GM23338 (cell line): ENCODE results near the gene CTXND2. TPM values are rescaled to one million over a fixed set of nuclear protein-coding genes. Genes with fewer than 3 reads are reported as not detected.
"Not testable (repeated sequence)": the region's sequence is repeated elsewhere in the genome, so short reads cannot be mapped to it uniquely, and the experiment has no call there.

Source experiments
- ATAC-seq: fragments of 200-7000 bp; cut with Tn5 transposase; 3 replicates; pipeline ENCODE4 v1.9.1; 2020
- DNase-seq: peaks from one replicate; pipeline ENCODE4 v3.0.0-alpha.2; 2015; ENCODE audit warnings: low spot score
- H2AFZ ChIP-seq: fragments of 200-600 bp; sonication (generic); 2 replicates; pipeline ENCODE4 v1.8.0; 2016; ENCODE audit warnings: antibody characterized with exemption, mild to moderate bottlenecking, moderate library complexity
- H3F3A ChIP-seq: fragments of 200-600 bp; sonication (generic); replicated peaks from 2 replicates; pipeline ENCODE4 v1.8.0; 2017; ENCODE audit warnings: antibody characterized with exemption, mixed run types, low read depth
- H3K27ac ChIP-seq: fragments of 200-600 bp; sonication (generic); 2 replicates; pipeline ENCODE4 v1.6.1; 2016; ENCODE audit warnings: low read depth
- H3K27me3 ChIP-seq: fragments of 200-600 bp; sonication (generic); 2 replicates; pipeline ENCODE4 v1.8.0; 2016; ENCODE audit warnings: mild to moderate bottlenecking, mixed run types, moderate library complexity; ENCODE audit not compliant: insufficient read depth
- H3K36me3 ChIP-seq: fragments of 200-600 bp; sonication (generic); 2 replicates; pipeline ENCODE4 v1.8.0; 2016; ENCODE audit warnings: mild to moderate bottlenecking; ENCODE audit not compliant: insufficient read depth
- H3K4me1 ChIP-seq: fragments of 200-600 bp; sonication (generic); 2 replicates; pipeline ENCODE4 v1.8.0; 2016; ENCODE audit warnings: mild to moderate bottlenecking, moderate library complexity; ENCODE audit not compliant: insufficient read depth
- H3K4me2 ChIP-seq: fragments of 200-600 bp; sonication (generic); 2 replicates; pipeline ENCODE4 v1.7.1; 2017; ENCODE audit warnings: mixed run types
- H3K4me3 ChIP-seq: fragments of 200-600 bp; sonication (generic); 2 replicates; pipeline ENCODE4 v1.6.1; 2016; ENCODE audit warnings: mixed run types
- H3K79me2 ChIP-seq: fragments of 200-600 bp; sonication (generic); replicated peaks from 2 replicates; pipeline ENCODE4 v1.8.0; 2017; ENCODE audit warnings: mild to moderate bottlenecking; ENCODE audit not compliant: insufficient read depth
- H3K9me2 ChIP-seq: fragments of 200-600 bp; sonication (generic); 2 replicates; pipeline ENCODE4 v1.8.0; 2017; ENCODE audit not compliant: insufficient read depth
- H4K20me1 ChIP-seq: fragments of 200-600 bp; sonication (generic); replicated peaks from 2 replicates; pipeline ENCODE4 v1.8.0; 2017; ENCODE audit warnings: mild to moderate bottlenecking; ENCODE audit not compliant: insufficient read depth
- H3K27ac Mint-ChIP-seq: 2 replicates; pipeline ENCODE4 v1.8.0; 2020; ENCODE audit warnings: inconsistent platforms, mild to moderate bottlenecking, moderate library complexity, mixed read lengths
- H3K27me3 Mint-ChIP-seq: 3 replicates; pipeline ENCODE4 v1.8.0; 2022; ENCODE audit warnings: low read depth, mild to moderate bottlenecking, moderate library complexity, mixed read lengths, inconsistent platforms; ENCODE audit not compliant: insufficient read depth, poor library complexity
- H3K36me3 Mint-ChIP-seq: 3 replicates; pipeline ENCODE4 v1.8.0; 2021; ENCODE audit warnings: low read depth, mild to moderate bottlenecking, inconsistent platforms, moderate library complexity, mixed read lengths
- H3K4me1 Mint-ChIP-seq: 3 replicates; pipeline ENCODE4 v1.8.0; 2020; ENCODE audit warnings: mild to moderate bottlenecking, inconsistent platforms, mixed read lengths
- H3K4me3 Mint-ChIP-seq: 3 replicates; pipeline ENCODE4 v1.8.0; 2021; ENCODE audit warnings: moderate library complexity, mild to moderate bottlenecking, inconsistent platforms, mixed read lengths
- H3K9me3 Mint-ChIP-seq: 3 replicates; pipeline ENCODE4 v1.8.0; 2020; ENCODE audit warnings: moderate library complexity, mild to moderate bottlenecking, inconsistent platforms, mixed read lengths
- ETS1 ChIP-seq: IDR thresholded peaks from 2 replicates; pipeline ENCODE4 v1.6.1; 2016; ENCODE audit warnings: antibody characterized with exemption
- EZH2 ChIP-seq: fragments of 200-600 bp; sonication (generic); IDR thresholded peaks from one replicate; pipeline ENCODE4 v1.8.0; 2017; ENCODE audit warnings: antibody characterized with exemption, mild to moderate bottlenecking, low read depth; ENCODE audit not compliant: unreplicated experiment
- JUNB ChIP-seq: IDR thresholded peaks from one replicate; pipeline ENCODE4 v1.6.1; 2016; ENCODE audit warnings: antibody characterized with exemption; ENCODE audit not compliant: unreplicated experiment
- NANOG ChIP-seq: IDR thresholded peaks from 2 replicates; pipeline ENCODE4 v1.6.1; 2016; ENCODE audit warnings: antibody characterized with exemption, borderline replicate concordance
- POLR2AphosphoS5 ChIP-seq: IDR thresholded peaks from 2 replicates; pipeline ENCODE4 v1.6.1; 2016; ENCODE audit warnings: antibody characterized with exemption, low read depth
- REST ChIP-seq: IDR thresholded peaks from one replicate; pipeline ENCODE4 v1.6.1; 2018; ENCODE audit warnings: antibody characterized with exemption; ENCODE audit not compliant: unreplicated experiment
- STAT1 ChIP-seq: IDR thresholded peaks from one replicate; pipeline ENCODE4 v1.6.1; 2016; ENCODE audit warnings: antibody characterized with exemption; ENCODE audit not compliant: unreplicated experiment
- ZNF114 ChIP-seq: fragments of 250-450 bp; sonication (Bioruptor Pico); IDR thresholded peaks from 2 replicates; pipeline ENCODE4 v1.5.0; 2020; ENCODE audit warnings: mild to moderate bottlenecking, moderate library complexity
- ZNF462 ChIP-seq: fragments of 250-450 bp; sonication (Bioruptor Pico); IDR thresholded peaks from 2 replicates; pipeline ENCODE4 v1.5.0; 2020; ENCODE audit warnings: mild to moderate bottlenecking, moderate library complexity
- polyA plus RNA-seq: library from polyadenylated mRNA; unstranded; fragments of >200 nt; fragmentation: Nextera tagmentation; extraction: Ambion mirVana; gene quantifications from 2 replicates; pipeline ENCODE4 v1.2.1, GENCODE V29; 2016
- total RNA-seq: library from RNA; depleted of rRNA; stranded (reverse); fragments of >200 nt; shearing (Covaris generic); gene quantifications from 2 replicates; pipeline ENCODE4 v1.2.3, GENCODE V29; 2014
- TF ChIP-seq, protein P1 (sequence below), 2 experiments: fragments of 200-600 bp in 1 of 2; sonication (generic) in 1 of 2; conservative IDR thresholded peaks; 2 replicates each; pipeline versions ENCODE4 v1.5.1 to v1.6.1; 2016 to 2017; ENCODE audit warnings: antibody characterized with exemption in 2 of 2, low read depth in 2 of 2, mild to moderate bottlenecking in 2 of 2, moderate library complexity in 1 of 2

The CTXND2 gene
- total and polyA plus RNA-seq, 2 experiments from 2014 or later, result not detected

- not testable (repeated sequence) for H3K9me3 Mint-ChIP-seq
Observed at GRCh38 chr1:150840850-150841249, 46.1 kb upstream of the CTXND2 start.

DNA sequence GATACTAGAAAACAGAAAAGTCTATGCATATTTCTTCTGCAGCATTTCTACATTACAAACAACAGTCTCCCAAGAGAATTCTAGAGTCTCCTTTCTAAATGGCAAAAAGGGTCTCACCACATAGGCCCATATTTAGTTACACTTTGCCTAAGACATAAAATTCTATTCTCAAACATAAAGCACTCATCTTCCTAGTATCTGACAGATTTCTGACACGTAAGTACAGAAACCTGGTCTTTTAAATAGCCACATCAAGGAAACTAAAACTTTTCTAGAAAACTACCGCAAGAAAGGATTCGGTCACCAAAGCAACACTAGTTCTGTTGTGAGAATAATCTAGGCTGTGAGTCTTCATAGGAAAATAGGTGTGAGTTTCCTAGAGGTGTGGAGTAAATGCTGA, 45.3 kb upstream of the CTXND2 start:
- no peak for ATAC-seq
- H3K4me3 ChIP-seq, result no peak overlapping the region
- DNase-seq, result no peak
- Mint-ChIP-seq H3K36me3 (peaks cover 5% of the 10 kb centered on the region; the same call in 2 of the 3 replicates), H3K27ac (no peak overlapping the region), H3K4me1 (peaks cover 10% of the 10 kb centered on the region; the same call in 2 of the 3 replicates), H3K4me3 (no peak overlapping the region), H3K27me3 (no peaks in the 10 kb centered on the region), H3K9me3 (no peaks in the 10 kb centered on the region)
- peaks cover 7% of the 10 kb centered on the region; the same call in 1 of the 2 replicates for H3K36me3 ChIP-seq
- H2AFZ ChIP-seq, result no peak overlapping the region
- peak overlapping the region; percentile 28; the same call in 1 of the 2 replicates for H3K27ac ChIP-seq
- H3K9me2 ChIP-seq, result no peaks in the 10 kb centered on the region
- H3F3A ChIP-seq, result no peaks in the 10 kb centered on the region
- no peaks in the 10 kb centered on the region for H3K79me2 ChIP-seq
- peaks cover 11% of the 10 kb centered on the region for H3K4me1 ChIP-seq
- no peaks in the 10 kb centered on the region for H3K27me3 ChIP-seq
- no peak overlapping the region for H3K4me2 ChIP-seq
- no peaks in the 10 kb centered on the region for H4K20me1 ChIP-seq
- no peak for TF ChIP-seq POLR2AphosphoS5
- no peak for TF ChIP-seq ZNF114 (CRISPR knock-in tag)
- no peak for TF ChIP-seq STAT1
- TF ChIP-seq ETS1, result no peak
- no peak for TF ChIP-seq EZH2
- no peak for TF ChIP-seq JUNB
- TF ChIP-seq ZNF462, result no peak
- no peak for TF ChIP-seq NANOG
- TF ChIP-seq, protein P1, sequence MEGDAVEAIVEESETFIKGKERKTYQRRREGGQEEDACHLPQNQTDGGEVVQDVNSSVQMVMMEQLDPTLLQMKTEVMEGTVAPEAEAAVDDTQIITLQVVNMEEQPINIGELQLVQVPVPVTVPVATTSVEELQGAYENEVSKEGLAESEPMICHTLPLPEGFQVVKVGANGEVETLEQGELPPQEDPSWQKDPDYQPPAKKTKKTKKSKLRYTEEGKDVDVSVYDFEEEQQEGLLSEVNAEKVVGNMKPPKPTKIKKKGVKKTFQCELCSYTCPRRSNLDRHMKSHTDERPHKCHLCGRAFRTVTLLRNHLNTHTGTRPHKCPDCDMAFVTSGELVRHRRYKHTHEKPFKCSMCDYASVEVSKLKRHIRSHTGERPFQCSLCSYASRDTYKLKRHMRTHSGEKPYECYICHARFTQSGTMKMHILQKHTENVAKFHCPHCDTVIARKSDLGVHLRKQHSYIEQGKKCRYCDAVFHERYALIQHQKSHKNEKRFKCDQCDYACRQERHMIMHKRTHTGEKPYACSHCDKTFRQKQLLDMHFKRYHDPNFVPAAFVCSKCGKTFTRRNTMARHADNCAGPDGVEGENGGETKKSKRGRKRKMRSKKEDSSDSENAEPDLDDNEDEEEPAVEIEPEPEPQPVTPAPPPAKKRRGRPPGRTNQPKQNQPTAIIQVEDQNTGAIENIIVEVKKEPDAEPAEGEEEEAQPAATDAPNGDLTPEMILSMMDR (conservative IDR thresholded peaks at IDR 0.05; ENCODE audit: low read depth in 2 of 2), result no peak
- TF ChIP-seq REST, result no peak

More at GRCh38 chr1:150840850-150841249, 46.1 kb upstream of the CTXND2 start:
- not testable (repeated sequence) for H3K36me3 ChIP-seq, H3F3A ChIP-seq, H3K27ac Mint-ChIP-seq, H4K20me1 ChIP-seq, DNase-seq, H3K4me2 ChIP-seq, H3K27me3 Mint-ChIP-seq, ATAC-seq, H3K4me3 ChIP-seq, H3K27me3 ChIP-seq, H3K4me1 Mint-ChIP-seq, H3K79me2 ChIP-seq, H3K27ac ChIP-seq, H3K4me3 Mint-ChIP-seq, H3K9me2 ChIP-seq, H2AFZ ChIP-seq, H3K36me3 Mint-ChIP-seq
- H3K4me1 ChIP-seq, result peaks cover 11% of the 10 kb centered on the region
